Lung microvascular endothelial cell (primary cell): ENCODE results near the gene SSUH2. TPM values are rescaled to one million over a fixed set of nuclear protein-coding genes. Genes with fewer than 3 reads are reported as not detected.
A peak's percentile ranks its signal among the peaks of the same experiment; 100 is the strongest.

Source experiments
- DNase-seq, 2 donors: peaks; one replicate each; pipeline versions ENCODE4 v3.0.0 to v3.0.0-alpha.2; 2010; ENCODE audit warnings: low read depth in 2 of 2
- total RNA-seq: library from RNA; depleted of rRNA; stranded (reverse); fragments of >200 nt; gene quantifications from 2 replicates; pipeline ENCODE4 v1.2.1, GENCODE V29; 2014

Gene SSUH2
- total RNA-seq, 1 donor from 2014 or later: not detected

- no peak for DNase-seq
Measured at GRCh38 chr3:8610951-8611350, 33.6 kb downstream of the SSUH2 start.

- no peak for DNase-seq
Measured at GRCh38 chr3:8608791-8609467, 35.7 kb downstream of the SSUH2 start.

GRCh38 chr3:8608041-8608790 is 36.4 kb downstream of the SSUH2 start:
- DNase-seq: no peak

- peak; percentile 71 to 84 for DNase-seq
Measured at GRCh38 chr3:8607234-8608040, 37.2 kb downstream of the SSUH2 start.

GRCh38 chr3:8606701-8607231 is 37.8 kb downstream of the SSUH2 start:
- no peak for DNase-seq

- DNase-seq: no peak
Measured at GRCh38 chr3:8604988-8605387, 39.6 kb downstream of the SSUH2 start.

- DNase-seq: no peak
Measured at GRCh38 chr3:8604006-8604405, 40.6 kb downstream of the SSUH2 start.

GRCh38 chr3:8603115-8603710 is 41.4 kb downstream of the SSUH2 start:
- DNase-seq: peak in 1 of 2 donors; percentile 89

- no peak for DNase-seq
Measured at GRCh38 chr3:8600457-8600856, 44.1 kb downstream of the SSUH2 start.

- no peak for DNase-seq
Measured at GRCh38 chr3:8599146-8599545, 45.5 kb downstream of the SSUH2 start.

GRCh38 chr3:8597219-8597853 is 47.3 kb downstream of the SSUH2 start:
- DNase-seq: no peak

- no peak for DNase-seq
Measured at GRCh38 chr3:8596321-8597218, 48.0 kb downstream of the SSUH2 start.

- no peak for DNase-seq
Measured at GRCh38 chr3:8595695-8596115, 48.9 kb downstream of the SSUH2 start.

GRCh38 chr3:8595252-8595651 is 49.3 kb downstream of the SSUH2 start:
- no peak for DNase-seq

- no peak for DNase-seq
Measured at GRCh38 chr3:8593021-8593827, 51.4 kb downstream of the SSUH2 start.

GRCh38 chr3:8589880-8590556 is 54.6 kb downstream of the SSUH2 start:
- no peak for DNase-seq

- no peak for DNase-seq
Measured at GRCh38 chr3:8584661-8585060, 59.9 kb downstream of the SSUH2 start.

- DNase-seq: no peak
Measured at GRCh38 chr3:8581806-8582445, 62.7 kb downstream of the SSUH2 start.
